Fibroblast of lung (primary cell): ENCODE data around the gene USO1.

Experiments
- EZH2 ChIP-seq: IDR thresholded peaks from 2 replicates; pipeline ENCODE4 v1.5.1; 2012; ENCODE audit warnings: low read length, control low read depth, mild to moderate bottlenecking; ENCODE audit errors: missing control alignments
- TF ChIP-seq, protein P1 (sequence below), 2 donors: IDR thresholded peaks in 1 of 2; conservative IDR thresholded peaks in 1 of 2; 1 replicate in 1 of 2; 2 replicates in 1 of 2; pipeline ENCODE4 v1.5.1; 2011 to 2012; ENCODE audit warnings: low read length in 2 of 2, control low read depth in 1 of 2, inconsistent platforms in 1 of 2, low read depth in 1 of 2, mild to moderate bottlenecking in 1 of 2

DNA sequence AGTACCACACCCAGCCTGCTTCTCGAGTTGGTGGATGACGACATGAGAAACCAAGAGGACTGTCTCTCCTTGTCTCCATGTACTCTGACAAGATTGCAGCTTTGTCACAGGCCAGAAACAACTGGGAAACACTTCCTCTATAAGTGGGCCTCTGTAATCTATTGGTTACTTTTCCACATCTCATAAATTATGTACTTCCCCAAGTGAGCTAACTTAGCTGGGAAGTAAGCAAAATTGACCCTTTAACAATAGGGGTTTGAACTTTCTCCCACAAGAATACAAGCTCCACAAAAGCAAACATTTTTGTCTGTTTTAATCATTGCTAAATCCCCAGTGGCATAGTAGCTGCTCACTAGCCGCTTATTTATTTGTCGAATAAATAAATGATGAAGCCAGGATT is 14.1 kb upstream of the USO1 start:
- TF ChIP-seq, protein P1, sequence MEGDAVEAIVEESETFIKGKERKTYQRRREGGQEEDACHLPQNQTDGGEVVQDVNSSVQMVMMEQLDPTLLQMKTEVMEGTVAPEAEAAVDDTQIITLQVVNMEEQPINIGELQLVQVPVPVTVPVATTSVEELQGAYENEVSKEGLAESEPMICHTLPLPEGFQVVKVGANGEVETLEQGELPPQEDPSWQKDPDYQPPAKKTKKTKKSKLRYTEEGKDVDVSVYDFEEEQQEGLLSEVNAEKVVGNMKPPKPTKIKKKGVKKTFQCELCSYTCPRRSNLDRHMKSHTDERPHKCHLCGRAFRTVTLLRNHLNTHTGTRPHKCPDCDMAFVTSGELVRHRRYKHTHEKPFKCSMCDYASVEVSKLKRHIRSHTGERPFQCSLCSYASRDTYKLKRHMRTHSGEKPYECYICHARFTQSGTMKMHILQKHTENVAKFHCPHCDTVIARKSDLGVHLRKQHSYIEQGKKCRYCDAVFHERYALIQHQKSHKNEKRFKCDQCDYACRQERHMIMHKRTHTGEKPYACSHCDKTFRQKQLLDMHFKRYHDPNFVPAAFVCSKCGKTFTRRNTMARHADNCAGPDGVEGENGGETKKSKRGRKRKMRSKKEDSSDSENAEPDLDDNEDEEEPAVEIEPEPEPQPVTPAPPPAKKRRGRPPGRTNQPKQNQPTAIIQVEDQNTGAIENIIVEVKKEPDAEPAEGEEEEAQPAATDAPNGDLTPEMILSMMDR (conservative IDR thresholded peaks at IDR 0.05 in 1 of 2, IDR thresholded peaks at IDR 0.05 in 1 of 2; ENCODE audit: low read depth in 1 of 2, low read length in 2 of 2), result no peak
- no peak for TF ChIP-seq EZH2
